Coronary artery (tissue), 2 donors: Measurements from ENCODE around the gene SDCCAG8.

Experiments
- DNase-seq: peaks from one replicate; pipeline ENCODE4 v3.0.0-alpha.2; 2017; ENCODE audit warnings: low spot score
- H3K27ac ChIP-seq, 2 donors: fragments of 200-600 bp; sonication (generic); one replicate each; pipeline ENCODE4 v1.5.1; 2016 to 2019
- H3K4me3 ChIP-seq: fragments of 200-600 bp; sonication (generic); 2 replicates; pipeline ENCODE4 v1.5.1; 2016; ENCODE audit warnings: mild to moderate bottlenecking, moderate library complexity
- TF ChIP-seq, protein P1 (sequence below): fragments of 200-600 bp; sonication (generic); IDR thresholded peaks from one replicate; pipeline ENCODE4 v1.5.1; 2019; ENCODE audit warnings: antibody characterized with exemption

The SDCCAG8 gene

DNA sequence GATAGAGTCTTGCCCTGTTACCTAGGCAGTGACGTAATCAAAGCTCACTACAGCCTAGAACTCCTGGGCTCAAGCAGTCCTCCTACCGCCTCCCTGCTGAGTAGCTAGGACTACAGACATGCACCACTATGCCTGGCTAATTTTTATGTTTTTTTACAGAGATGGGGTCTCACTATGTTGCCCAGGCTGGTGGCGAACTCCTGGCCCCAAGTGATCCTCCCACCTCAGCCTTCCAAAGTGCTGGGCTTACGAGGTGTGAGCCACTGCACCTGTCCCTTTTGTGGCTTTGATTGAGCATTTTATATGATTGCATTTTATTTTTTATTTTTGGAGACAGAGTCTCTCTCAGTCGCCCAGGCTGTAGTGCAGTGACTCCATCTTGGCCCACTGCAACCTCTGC is 25.8 kb downstream of the SDCCAG8 start:
- TF ChIP-seq, protein P1, sequence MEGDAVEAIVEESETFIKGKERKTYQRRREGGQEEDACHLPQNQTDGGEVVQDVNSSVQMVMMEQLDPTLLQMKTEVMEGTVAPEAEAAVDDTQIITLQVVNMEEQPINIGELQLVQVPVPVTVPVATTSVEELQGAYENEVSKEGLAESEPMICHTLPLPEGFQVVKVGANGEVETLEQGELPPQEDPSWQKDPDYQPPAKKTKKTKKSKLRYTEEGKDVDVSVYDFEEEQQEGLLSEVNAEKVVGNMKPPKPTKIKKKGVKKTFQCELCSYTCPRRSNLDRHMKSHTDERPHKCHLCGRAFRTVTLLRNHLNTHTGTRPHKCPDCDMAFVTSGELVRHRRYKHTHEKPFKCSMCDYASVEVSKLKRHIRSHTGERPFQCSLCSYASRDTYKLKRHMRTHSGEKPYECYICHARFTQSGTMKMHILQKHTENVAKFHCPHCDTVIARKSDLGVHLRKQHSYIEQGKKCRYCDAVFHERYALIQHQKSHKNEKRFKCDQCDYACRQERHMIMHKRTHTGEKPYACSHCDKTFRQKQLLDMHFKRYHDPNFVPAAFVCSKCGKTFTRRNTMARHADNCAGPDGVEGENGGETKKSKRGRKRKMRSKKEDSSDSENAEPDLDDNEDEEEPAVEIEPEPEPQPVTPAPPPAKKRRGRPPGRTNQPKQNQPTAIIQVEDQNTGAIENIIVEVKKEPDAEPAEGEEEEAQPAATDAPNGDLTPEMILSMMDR = no peak
- DNase-seq = no peak
- Histone ChIP-seq H3K27ac (no peak overlapping the region), H3K4me3 (no peak overlapping the region)

DNA sequence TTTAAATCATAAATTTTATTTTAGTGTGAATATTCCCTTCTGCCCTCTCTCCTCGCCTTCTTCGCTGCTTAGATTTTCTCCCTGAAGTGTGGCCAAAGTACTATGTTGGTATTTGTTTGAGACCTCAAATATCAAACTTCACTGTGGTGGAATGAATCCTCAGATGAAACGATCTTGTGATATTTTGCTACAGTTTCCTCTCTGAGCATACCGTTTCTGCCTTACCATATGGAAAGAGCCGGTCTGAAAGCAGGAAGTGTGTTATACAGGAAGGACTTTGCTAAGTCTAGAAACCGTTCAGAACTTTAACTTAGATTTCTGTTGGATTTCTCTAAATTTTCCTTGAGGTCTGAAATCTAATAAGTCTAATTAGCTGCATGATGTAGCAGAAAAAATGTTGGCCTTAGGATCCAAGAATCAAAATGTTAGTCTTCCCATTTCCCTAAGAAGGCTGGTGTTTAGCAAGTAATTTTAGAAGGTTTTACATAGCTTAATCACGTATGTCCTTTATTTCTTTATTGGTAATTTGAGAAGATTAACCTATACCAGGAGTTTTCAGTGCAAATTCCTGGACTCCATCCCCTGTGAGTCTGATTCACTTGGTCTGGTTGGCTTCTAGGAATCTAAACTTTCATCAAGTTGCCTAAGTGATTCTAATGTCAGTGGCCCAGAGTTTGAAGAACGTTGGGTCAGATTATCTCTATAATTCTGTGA is 30.7 kb downstream of the SDCCAG8 start:
- no peak overlapping the region for H3K4me3 ChIP-seq
- TF ChIP-seq, protein P1 = no peak
- H3K27ac ChIP-seq = peak overlapping the region in 1 of 2 donors; percentile 49
- DNase-seq = no peak

DNA sequence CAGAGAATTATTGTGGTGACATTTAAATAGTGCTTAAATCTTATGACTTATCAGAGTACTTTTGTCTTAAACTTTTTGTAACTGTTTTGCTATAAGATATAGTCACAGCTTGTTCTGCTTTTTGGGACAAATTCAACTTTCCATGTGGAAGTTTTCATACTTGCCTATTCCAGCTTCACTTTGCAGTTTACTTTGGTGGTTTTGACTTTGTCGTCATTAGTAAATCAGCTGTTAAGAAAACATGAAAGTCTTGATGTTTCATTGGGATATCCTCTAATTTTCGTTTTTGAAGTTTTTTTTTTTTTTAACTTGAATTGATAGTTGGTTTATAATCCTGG is 31.3 kb downstream of the SDCCAG8 start:
- Histone ChIP-seq H3K27ac (peak overlapping the region in 1 of 2 donors; percentile 49), H3K4me3 (no peak overlapping the region)
- TF ChIP-seq, protein P1 = no peak
- no peak for DNase-seq

DNA sequence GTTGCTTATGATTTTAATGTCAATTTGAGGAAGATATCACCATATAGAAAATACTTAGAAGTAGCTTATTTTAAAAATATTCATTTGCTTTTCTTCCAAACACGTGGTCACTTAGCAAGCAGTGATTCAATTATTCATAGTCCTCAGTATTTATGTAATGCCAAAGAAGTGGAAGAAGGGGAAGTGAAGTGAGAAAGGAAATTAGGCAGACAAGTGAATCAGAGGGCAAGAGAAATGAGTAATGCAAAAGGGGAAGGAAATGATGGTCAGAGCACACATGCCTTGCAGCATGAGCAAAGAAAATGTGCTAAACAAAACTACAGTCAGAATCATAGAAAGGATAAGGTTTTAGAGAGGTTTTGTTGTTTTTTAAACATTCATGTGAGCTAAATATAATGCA is 31.8 kb downstream of the SDCCAG8 start:
- TF ChIP-seq, protein P1 = no peak
- no peak for DNase-seq
- no peak overlapping the region for H3K4me3 ChIP-seq
- H3K27ac ChIP-seq = peak overlapping the region in 1 of 2 donors; percentile 57

DNA sequence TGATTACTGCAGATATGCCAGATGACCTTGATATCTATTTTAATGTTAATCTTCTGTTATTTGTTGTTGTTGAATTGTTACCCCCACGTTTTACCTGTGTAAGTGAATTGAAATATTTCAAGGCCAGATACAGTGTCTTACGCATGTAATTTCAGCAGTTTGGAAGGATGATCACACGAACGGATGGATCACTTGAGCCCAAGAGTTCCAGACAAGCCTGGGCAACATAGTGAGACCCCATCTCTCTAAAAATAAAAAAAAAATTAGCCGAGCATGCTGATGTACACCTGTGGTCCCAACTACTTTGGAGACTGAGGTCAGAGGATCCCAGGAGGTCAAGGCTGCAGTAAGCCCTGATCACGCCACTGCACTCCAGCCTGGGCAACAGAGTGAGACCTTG is 32.2 kb downstream of the SDCCAG8 start:
- DNase-seq = no peak
- TF ChIP-seq, protein P1 = no peak
- no peak overlapping the region for H3K4me3 ChIP-seq
- H3K27ac ChIP-seq = peak overlapping the region in 1 of 2 donors; percentile 57

DNA sequence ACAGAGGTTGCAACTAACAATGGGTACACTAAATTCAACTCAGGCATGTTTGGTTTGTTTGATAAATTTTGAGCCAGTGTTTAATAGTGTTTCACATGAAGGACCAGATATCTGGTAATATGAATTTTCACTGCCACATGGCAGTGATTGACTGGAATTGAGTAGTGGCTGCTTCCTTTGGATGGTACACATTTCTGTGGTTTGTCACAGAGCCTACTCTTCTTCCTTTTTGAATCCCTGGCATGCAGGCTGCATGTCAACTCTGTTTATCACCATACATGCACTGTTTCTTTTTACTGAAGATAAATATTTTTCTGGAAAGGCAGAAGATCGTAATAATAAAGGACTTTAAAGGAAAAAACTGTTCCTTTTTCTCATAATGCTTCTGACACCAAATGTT is 35.5 kb downstream of the SDCCAG8 start:
- Histone ChIP-seq H3K27ac (no peak overlapping the region), H3K4me3 (no peak overlapping the region)
- TF ChIP-seq, protein P1 = no peak
- DNase-seq = no peak

DNA sequence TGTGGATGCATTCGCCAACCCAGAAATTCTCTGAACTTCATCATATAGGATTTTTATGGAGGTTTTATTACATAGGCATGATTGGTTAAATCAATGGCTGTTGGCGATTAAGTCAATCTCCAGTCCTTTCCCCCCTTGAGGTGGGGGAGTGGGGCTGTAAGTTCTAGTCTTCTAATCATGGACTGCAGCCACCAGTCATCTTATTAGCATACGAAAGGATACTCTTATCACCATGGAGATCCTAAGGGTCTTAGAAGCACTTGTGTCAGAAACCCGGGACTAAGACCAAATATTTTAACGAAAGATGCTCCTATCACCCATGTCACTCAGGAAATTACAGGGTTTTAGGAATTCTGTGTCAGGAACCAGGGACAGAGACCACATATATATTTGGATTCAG is 36.3 kb downstream of the SDCCAG8 start:
- Histone ChIP-seq H3K27ac (no peak overlapping the region), H3K4me3 (no peak overlapping the region)
- DNase-seq = no peak
- TF ChIP-seq, protein P1 = no peak
